ENCODE results near the gene MYO19. TPM values are rescaled to one million over a fixed set of nuclear protein-coding genes. Genes with fewer than 3 reads are reported as not detected.

MYO19 gene
- total and polyA plus RNA-seq, 9 of the 15 experiments (the other 6 are each of a cell fraction or from before 2014, with no cell fraction given) = 21.6 to 176 (median 129) TPM

GRCh38 chr17:36544307-36545076 lies 9.8 kb upstream of the MYO19 start, which contains the start of gene GGNBP2 (continued):
- TF ChIP-seq JUNB (CRISPR knock-in tag; conservative IDR thresholded peaks at IDR 0.05) (no peak), CEBPZ (IDR thresholded peaks at IDR 0.05; ENCODE audit: borderline replicate concordance, low read depth, low read length) (no peak), HOXB6 (CRISPR knock-in tag; IDR thresholded peaks at IDR 0.05; ENCODE audit: borderline replicate concordance) (no peak), TCFL5 (CRISPR knock-in tag; conservative IDR thresholded peaks at IDR 0.05) (no peak), ZC3H8 (IDR thresholded peaks at IDR 0.05) (no peak), PYGO2 (tag; IDR thresholded peaks at IDR 0.05) (no peak), TRIM25 (IDR thresholded peaks at IDR 0.05; ENCODE audit: borderline replicate concordance) (no peak), ELK3 (CRISPR knock-in tag; IDR thresholded peaks at IDR 0.05) (no peak), RERE (CRISPR knock-in tag; IDR thresholded peaks at IDR 0.05; ENCODE audit: borderline replicate concordance) (no peak), EP300 (IDR thresholded peaks at IDR 0.05; ENCODE audit: low read length) (peak; percentile 40)
- TF ChIP-seq, protein P1, sequence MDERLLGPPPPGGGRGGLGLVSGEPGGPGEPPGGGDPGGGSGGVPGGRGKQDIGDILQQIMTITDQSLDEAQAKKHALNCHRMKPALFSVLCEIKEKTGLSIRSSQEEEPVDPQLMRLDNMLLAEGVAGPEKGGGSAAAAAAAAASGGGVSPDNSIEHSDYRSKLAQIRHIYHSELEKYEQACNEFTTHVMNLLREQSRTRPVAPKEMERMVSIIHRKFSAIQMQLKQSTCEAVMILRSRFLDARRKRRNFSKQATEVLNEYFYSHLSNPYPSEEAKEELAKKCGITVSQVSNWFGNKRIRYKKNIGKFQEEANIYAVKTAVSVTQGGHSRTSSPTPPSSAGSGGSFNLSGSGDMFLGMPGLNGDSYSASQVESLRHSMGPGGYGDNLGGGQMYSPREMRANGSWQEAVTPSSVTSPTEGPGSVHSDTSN (CRISPR knock-in tag; IDR thresholded peaks at IDR 0.05; ENCODE audit: low read depth) = no peak
- TF ChIP-seq, protein P1 (tag; conservative IDR thresholded peaks at IDR 0.05; ENCODE audit: low read depth) = no peak

Measured in K562 (cell line).